Endometrial microvascular endothelial cells (primary cell): ENCODE results near the gene VWF. TPM values are rescaled to one million over a fixed set of nuclear protein-coding genes. Genes with fewer than 3 reads are reported as not detected.
"Not testable (repeated sequence)": the region's sequence is repeated elsewhere in the genome, so short reads cannot be mapped to it uniquely, and the experiment has no call there.

ENCODE experiments used
- in situ Hi-C: cut with HindIII; loops from 2 replicates; pipeline ENCODE4 v1.10.0; 2017; ENCODE audit warnings: low sequenced_read_pairs, low pct_unique_long_range_greater_than_20kb; ENCODE audit errors: inconsistent ontology term
- total RNA-seq: library from RNA; depleted of rRNA; stranded (reverse); fragments of >200 nt; gene quantifications from one replicate; pipeline ENCODE4 v1.2.3, GENCODE V29; 2015; ENCODE audit errors: inconsistent ontology term

The VWF gene
- total RNA-seq, 1 donor from 2014 or later: 506 TPM

DNA sequence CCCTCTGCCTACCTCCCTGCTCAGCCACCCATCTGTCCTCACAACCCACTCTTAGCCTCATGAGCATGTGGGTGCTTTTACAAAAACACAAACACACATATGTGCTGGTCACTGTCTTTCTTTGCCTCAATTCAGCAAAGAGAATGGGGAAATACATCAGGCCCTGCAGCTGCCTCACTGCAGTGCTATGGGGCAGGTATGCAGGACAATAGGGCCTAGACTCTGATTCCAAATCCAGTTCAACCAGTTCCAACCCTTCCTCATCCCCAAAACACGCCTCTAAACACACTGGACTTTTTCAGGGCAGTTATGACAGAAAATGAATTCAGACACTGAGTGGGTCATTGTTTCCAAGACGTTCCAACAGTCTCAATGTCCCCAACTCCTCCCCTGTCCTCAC, 100.4 kb downstream of the VWF start:
- in situ Hi-C loops: not testable (repeated sequence)

DNA sequence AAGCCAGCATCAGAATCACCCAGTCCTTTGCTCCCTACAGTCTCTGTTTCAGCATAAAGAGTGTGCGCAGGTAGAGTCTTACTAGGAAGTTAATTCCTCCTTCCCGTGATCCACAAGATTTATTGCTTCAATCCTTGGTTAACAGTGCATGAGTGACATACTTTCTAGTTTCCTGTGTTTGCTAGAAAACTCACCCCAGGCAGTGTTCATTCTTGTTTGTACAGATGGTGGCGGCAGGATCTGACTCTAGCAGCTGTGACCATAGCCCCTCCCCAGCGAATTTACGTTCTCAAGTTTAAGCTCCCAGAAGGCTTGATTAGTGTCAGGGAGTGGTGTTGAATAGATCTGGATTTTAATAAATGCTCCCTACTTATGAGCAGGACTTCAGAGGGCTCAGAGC, 103.5 kb downstream of the VWF start:
- in situ Hi-C loops: no loop called here

DNA sequence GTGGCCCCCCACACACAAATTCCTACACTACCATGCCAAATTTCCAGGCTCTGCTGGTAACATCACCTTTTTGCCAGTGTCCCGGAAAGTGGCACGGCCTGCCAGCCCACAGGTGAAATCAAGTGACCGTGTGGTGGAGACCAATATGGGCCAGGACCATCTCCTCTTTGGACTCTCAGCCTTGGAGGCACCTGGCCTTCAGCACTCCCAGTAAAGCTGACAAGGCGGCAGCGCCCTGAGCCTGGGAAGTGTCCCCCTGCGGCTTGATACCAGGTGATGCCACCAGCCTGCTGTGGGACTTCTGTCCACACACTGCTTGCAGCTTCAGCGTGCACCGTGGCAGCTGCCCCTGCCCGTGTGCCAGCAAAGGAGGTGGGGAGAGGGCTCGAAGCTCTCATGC, 104.0 kb downstream of the VWF start:
- in situ Hi-C loops: not testable (repeated sequence)

DNA sequence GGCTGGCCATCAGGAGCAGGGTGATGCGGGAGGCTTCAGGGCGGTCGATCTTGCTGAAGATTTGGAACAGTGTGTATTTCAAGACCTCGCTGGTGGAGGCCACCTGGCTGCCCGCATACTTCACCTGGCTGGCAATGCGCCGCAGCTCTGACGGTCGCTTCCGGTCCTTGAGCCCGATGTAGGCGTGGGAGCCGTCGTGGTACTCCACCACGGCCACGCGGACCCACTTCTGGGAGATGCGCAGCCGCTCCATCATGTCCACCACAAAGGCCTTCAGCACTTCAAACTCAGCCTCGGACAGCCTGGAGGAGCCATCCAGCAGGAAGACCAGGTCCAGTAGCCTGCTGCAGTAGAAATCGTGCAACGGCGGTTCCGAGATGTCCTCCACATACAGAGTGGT, 105.2 kb downstream of the VWF start:
- in situ Hi-C loops: not testable (repeated sequence)

DNA sequence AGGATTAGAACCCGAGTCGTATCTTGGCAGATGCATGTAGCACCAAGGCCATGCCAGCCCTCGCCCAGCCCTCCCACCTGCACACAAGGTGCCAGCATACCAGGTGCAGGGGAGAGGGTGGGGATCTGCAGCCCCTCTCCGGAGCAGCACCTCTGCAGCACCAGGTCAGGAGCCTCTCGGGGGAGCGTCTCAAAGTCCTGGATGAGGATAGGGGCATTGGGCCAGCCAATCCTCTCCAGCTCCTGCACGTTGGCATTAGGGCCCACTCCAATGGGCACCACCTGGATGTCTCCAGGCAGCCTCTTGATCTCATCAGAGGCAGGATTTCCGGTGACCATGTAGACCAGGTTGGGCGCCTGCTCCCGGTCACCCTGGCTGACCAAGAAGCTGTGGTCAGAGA, 106.2 kb downstream of the VWF start:
- in situ Hi-C loops: no loop called here

DNA sequence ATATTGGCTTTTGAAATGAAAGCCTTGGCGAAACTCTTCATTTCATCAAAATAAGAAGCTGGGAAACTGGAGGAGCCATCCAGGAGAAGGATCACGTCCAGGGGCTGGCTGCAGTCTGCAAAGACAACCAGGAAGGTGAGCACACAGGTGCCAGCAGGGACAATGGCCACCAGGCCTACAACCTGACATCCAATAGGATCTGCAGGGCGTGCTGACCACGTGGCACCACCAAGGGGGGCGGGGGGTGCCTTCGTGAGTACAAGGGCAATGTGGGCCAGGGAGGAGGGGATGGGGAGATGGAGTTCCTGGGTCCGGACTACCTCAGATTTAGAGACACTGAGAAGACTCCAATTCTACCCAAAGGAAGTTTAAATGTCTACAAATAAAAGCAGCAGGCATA, 107.7 kb downstream of the VWF start:
- in situ Hi-C loops: no loop called here

DNA sequence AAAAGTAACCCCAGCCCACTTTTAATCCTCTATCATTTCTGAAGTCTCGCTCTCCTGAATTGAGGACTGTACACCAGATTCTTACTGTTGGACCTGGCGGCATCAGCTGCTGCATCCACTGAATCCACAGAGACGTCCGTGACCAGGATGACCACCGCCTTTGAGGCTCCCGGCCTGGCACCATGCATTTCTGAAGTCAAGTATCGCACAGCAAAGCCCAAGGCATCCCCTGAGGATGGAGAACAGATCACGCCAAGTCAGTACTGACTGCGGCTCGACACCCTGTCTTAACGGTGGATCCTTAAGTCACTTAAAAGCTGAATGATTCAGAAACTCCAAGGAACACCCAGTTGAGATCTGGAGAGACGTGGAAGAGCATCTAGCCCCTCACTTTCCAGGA, 108.5 kb downstream of the VWF start:
- in situ Hi-C loops: not testable (repeated sequence)

DNA sequence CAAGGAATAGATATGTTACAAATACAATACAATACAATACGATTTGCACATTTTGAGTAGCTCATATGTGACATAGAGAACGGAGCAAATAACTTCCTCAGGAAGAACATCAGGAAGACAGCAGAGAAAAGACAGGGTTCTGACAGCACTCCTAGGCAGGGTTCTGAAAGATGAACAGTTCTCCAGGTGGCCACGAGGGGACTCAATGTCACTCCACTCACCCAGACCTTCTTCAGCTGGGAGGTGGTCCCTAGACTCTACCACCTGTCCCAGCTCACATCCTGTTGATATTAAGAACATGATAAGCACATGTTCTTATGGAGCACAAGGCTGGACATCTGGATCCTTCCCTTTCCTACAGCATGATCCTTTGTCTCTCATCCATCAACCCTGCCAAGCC, 109.2 kb downstream of the VWF start:
- in situ Hi-C loops: not testable (repeated sequence)

DNA sequence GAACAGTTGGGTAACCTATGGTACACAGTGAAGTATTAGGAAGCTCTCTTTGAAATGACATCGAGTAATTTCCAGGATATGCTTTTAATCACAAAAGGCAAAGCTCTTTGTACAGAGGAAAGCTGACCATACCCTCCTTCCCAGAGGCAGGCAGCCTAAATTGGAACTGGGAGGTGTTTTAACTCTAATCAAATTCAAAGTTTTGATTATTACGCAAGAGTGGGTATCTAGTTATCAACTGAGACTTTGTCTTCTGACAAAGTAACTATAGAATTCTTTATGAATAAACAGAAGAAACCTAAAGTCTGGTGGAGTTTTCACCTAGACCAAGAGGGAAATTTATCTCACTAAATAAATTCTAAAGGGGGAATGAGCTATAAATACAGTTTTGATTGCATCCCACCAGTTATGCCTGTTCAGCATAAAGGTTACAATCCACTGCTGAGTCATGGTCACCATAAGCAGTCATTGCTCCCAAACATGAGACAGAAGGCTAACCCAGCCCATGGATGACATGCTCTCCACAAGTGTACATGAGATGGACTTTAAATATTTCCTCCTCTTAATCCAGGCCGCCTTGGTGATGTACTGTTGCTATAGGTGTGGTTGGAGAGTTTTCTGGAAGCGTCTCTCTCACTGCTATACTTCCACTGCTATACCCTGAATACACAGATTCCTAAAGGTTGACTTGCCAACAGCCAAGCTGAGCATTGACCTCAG, 113.7 kb downstream of the VWF start:
- in situ Hi-C loops: not testable (repeated sequence)

DNA sequence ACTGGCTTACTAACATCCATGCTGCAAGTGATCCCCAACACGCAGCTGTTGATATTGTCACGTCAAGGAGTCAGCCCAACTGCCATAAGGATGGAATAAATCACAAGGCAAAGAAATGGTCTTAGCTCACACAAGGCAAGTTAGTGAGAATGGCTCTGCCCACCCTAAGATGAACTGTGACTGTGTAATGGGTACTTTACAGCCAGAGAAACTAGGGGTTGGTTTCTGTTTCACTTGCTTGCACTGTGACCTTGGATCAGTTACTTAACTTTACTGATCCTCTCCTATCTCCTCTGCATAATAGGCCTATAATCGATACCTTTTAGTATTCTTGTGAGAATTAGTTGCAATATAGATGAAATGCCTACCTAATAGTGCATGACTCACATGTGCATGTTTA, 127.2 kb downstream of the VWF start:
- in situ Hi-C loops: no loop called here

DNA sequence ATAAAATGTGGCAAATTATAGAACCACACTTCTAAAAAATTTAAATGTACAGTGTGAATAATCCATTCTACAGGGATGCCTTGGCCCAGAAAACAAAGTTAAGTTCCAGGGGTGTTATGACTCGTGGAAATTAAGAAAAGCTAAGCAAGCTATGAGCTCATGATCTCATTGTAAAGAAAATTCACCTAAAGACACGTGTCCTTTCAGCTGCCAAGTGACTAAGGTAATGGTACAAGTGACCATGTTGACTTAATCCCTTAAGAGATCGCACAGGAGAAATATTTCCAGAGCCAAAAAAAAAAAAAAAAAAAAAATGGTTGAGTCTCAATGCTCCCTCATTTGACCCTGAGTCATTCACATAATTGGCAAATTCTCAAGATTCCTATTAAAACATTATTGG, 128.0 kb downstream of the VWF start:
- in situ Hi-C loops: no loop called here

DNA sequence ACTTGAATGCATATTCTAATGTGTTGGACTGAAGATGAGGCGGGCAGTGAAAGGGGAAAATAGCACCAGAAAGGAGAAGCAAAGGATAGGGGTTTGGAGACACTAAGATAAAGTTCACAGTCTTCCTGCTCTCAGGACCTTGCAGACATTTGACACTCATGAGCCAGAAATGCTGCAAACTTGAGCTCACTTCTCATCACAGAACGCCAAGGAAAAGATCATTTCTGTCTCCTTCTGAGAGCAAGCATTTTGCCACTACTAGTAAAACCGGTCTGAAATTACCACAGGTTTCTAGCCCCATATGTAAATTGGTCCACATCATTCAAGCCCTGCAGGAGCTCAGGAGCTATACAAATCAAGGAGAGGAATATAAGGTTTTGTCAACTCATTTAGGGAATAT, 134.8 kb downstream of the VWF start:
- in situ Hi-C loops: no loop called here

DNA sequence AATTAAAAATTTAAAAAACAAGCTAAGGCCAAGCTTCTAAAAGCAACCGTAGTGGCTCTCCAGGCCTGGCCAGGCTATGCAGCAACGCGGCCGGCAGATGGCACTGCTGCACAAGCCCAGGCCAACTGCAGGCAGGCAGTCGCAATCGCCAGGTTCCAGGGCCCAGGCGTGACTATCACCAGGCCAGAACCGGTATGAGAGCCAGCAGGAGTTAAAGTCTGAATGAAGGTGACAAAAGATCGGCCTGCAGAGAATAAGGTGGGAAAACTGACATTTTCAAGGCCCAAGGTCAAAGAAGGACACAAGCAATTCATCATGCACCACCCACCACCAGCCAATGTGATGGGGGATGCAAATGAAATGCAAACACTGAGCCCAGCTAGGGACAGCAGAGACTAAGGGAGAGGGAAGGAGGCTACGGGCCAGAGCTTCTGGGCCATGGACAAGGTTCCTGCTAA, 135.8 kb downstream of the VWF start:
- in situ Hi-C loops: no loop called here

DNA sequence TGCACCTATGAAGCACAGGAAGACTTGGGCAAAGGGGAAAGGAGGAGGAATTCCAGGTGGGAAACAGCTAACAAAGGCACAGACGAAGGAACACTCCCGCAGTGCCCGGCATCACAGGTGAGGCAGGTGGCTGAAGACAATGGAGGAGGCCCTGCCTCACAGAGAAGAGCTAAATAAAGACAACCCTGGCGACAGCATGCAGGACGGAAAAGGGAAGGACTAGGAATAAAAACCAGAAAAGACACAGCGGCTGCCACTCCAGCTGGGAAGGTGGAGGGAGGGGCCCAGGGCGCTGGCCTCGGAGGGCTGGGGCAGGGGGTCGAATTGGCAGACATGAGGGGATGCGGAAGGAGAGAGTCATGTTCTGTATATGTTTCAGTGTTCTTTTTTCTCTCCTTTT, 136.4 kb downstream of the VWF start:
- in situ Hi-C loops: no loop called here

DNA sequence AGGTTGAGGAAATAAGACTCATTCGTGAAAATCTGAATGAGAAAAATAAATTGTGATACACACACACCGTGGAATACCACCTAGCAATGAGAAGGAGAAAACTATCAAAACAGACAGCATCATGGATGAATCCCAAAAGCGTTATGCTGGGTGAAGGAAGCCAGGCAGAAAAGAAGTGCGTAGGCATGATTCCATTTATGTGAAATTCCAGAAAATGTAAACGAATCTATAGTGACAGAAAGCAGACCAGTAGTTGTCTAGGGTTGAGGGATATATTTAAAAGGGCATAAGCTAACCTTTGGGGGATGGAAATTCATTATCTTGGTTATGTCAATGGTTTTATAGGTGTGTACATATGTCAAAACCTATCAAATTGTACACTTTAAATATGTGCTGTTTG, 136.9 kb downstream of the VWF start:
- in situ Hi-C loops: no loop called here

DNA sequence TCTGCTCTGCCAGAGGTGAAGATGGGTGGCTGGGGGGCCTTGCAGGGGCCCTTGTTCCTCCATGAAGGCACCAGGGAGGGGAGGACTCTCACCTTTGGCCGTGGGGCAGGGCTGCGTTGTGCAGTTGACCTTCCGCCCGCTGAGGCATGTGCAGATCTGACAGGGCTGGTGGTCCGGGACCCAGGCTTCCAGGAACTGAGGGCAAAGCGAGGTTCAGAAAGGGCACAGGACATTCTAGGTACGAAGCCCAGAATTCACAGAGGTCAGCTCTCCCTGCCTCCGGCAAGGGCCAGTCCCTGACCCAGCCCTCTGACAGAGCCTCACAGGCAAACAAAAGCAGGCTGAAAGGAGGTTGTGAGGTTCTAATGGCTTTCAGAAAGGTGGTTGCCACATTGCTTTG, 139.0 kb downstream of the VWF start:
- in situ Hi-C loops: no loop called here

DNA sequence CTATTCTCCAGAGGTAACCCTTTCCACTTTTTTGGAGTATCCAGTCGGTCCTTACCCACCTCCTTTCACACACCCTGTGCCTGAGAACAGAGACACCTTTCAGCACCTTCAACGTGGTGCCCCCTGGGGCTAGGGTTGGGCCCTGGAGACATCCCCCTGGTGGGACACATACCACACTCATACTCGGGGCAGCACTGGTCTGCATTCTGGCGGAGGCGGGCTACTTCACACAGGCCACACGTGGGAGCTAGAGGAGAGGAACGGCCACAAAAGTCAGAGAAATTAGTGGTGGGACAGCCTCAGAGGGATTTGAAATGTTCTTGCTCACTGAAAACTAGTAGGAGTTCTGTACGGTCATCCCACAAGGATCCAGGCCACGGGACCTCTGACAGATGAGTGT, 139.6 kb downstream of the VWF start:
- in situ Hi-C loops: no loop called here

DNA sequence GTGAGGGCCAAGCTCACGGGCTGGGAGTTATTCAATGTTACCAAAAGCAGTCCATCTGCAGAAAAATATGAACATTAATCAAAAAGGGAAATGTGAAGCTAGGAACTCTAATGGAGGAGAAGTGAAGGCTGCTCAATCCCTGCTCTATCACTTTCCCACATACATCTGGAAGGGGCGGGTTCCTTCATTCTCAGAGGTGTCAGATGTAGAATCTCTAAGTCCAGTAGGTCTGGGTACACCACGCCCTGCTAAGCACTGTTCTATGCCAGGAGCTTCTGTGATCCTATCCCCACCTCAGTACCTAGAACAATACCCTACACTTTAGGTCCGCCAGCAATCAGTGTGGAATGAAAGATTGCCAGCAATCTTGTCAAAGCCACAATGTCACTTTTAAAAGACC, 142.4 kb downstream of the VWF start:
- in situ Hi-C loops: no loop called here

DNA sequence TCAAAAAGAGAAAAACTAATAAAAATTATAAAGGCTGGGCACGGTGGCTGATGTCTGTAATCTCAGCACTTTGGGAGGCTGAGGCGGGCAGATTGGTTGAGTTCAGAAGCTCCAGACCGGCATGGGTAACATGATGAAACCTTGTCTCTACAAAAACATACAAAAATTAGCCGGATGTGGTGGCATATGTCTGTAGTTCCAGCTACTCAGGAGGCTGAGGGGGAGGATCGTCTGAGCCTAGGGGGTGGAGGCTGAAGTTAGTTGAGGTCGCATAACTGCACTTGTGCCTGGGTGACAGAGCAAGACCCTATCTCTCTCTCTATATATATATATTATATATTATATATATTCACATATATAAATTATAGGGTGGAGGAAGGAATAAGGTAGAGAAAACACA, 146.9 kb downstream of the VWF start:
- in situ Hi-C loops: no loop called here

DNA sequence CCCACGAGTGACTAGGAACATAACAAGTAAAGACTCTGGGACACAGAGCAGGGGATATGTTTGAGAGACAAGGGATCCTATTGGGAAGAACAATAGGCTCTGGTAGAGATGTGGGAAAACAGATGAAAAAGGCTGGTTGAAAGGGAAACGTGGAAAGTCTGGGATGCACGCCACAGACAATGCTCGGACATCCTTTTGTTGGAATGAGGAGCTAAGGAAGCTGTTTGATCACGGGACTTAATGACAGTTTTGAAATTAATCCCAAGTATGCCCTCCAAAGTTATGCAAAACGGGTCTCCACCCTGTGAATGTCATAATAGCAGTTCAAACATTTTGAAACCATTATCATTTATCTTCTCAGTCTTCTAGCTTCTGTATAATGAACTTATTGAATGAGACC, 147.8 kb downstream of the VWF start:
- in situ Hi-C loops: no loop called here

DNA sequence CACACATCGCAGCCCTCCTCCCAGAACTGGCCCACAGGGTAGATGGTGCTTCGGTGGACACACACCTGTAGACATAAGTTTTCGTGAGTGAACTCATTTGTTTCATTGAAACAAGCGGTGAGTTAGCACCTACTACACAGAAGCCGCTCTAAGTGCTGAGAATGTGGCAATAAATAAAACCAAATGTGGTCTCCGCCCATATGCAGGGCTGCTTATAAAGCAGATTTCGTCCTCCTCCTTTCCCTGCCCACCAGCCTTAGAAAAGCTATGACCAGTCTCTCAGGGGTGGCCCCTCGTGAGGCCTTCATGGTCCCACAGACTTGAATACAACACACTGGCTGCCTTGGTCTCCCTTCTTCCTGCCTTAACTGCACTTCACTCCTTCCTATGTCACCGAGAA, 148.3 kb downstream of the VWF start:
- in situ Hi-C loops: no loop called here
